AG09319 (cell line): ENCODE measurements around the gene MINDY4.

Experiments
- DNase-seq: peaks from one replicate; pipeline ENCODE4 v3.0.0-alpha.2; 2010; ENCODE audit warnings: low read depth; ENCODE audit errors: extremely low read depth
- TF ChIP-seq, protein P1 (sequence below): IDR thresholded peaks from 2 replicates; pipeline ENCODE4 v1.5.1; 2011; ENCODE audit warnings: low read depth, mild to moderate bottlenecking, inconsistent platforms, low read length, moderate library complexity

The MINDY4 gene

DNA sequence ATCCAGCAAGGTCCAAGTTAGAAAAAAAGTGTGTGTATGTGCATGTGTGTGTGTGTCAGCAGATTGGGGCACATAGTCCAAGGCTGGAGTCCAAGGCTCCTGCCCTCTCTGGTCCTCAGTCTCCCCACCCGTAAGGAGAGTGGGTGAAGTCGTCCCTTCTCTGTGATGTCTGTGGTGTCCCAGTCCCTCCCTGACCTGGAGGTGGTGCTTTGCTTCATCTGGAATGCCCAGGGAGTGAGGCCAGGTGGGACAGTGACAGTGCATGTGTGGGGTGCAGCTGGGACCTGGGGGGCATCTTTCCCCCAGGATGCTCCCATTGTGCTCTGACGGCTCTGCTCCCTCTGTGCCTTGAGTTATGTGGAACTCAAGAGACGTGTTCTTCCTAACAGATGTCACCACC lies 158.5 kb downstream of the MINDY4 start:
- TF ChIP-seq, protein P1, sequence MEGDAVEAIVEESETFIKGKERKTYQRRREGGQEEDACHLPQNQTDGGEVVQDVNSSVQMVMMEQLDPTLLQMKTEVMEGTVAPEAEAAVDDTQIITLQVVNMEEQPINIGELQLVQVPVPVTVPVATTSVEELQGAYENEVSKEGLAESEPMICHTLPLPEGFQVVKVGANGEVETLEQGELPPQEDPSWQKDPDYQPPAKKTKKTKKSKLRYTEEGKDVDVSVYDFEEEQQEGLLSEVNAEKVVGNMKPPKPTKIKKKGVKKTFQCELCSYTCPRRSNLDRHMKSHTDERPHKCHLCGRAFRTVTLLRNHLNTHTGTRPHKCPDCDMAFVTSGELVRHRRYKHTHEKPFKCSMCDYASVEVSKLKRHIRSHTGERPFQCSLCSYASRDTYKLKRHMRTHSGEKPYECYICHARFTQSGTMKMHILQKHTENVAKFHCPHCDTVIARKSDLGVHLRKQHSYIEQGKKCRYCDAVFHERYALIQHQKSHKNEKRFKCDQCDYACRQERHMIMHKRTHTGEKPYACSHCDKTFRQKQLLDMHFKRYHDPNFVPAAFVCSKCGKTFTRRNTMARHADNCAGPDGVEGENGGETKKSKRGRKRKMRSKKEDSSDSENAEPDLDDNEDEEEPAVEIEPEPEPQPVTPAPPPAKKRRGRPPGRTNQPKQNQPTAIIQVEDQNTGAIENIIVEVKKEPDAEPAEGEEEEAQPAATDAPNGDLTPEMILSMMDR, result no peak
- no peak for DNase-seq

DNA sequence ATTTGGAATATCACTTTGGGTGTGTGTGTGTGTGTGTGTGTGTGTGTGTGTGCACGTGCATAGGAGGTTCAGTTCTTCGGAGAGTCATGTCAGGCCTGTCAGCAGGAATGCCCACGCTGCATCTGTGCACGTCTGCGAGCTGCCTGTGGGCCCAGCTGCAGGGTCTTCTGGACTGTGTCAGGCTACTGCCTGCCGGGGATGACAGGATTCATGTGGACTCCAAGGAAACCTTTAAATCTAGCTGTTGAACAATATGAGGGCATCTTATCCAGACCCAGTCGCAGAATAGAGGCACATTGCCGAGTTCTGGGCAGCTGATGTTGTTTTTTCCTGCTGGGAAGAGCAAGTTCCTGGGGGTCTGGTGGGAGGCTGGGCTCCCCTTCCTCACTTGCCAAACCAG lies 159.4 kb downstream of the MINDY4 start:
- no peak for DNase-seq
- TF ChIP-seq, protein P1, result no peak

DNA sequence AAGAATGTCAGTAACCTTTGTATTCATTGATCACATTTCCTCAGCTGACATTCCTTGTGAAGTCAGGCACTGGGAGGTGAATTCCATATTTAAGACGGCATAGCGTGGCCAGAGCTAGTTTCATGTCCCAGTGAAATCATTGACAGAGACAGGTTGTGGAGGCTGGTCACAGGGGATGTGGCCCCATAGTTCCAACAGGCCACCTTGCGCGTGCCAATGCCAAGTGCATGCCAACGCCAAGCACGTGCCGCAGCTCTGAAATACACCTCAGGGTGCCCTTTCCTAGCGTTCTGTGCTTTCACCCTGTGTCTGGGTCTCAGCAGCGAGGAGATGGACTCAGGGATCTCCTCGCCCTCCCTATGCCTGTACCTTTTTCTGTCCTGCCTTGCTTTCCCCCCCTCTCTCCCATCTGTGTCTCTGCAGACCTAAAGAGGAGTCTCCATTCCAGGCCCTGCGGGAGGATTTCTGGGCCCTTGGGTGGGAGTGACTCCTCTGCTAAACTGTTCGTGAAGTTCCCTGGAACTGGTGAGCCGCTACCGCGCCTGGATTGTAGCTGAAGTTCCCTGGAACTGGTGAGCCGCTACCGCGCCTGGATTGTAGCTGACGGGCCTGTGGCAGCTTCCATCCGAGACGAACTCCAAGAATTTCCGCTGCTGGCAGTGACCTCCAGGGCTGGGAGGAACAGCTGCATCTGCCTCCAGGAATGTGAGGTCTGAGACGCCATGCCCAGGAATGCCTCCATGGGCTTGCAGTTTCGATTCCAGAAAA lies 160.1 kb downstream of the MINDY4 start:
- DNase-seq, result no peak
- TF ChIP-seq, protein P1, result no peak; the same call in 1 of the 2 replicates

DNA sequence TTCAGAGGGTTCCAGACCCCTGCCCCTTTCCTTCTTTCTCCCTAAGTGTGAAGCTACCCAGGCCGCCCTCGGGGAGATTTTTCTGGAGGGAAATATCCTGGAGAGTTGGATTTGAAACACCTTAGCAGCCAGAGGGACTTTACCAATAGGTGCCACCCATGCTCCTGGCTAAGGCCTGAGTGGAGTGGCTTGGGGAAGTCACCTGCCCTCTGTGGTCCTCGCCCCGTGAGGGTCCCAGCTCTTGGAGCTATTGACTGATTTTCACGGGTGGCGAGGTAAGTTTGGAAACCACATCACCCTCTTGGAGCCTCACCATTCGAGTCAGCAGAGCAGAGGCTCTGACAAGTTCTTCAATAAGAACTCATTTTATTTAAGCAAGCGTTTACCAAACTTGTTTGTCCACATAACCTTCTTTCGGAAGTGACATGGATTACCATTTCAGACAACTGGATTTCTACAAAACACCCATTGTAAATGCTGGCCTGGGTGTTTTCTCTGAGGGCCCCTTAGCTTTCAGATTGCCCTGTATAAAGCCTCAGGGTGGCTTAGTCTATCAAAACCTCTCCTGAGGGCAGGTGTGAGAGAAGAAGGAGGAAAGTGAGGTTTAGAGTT lies 160.8 kb downstream of the MINDY4 start:
- no peak for DNase-seq
- TF ChIP-seq, protein P1, result no peak

DNA sequence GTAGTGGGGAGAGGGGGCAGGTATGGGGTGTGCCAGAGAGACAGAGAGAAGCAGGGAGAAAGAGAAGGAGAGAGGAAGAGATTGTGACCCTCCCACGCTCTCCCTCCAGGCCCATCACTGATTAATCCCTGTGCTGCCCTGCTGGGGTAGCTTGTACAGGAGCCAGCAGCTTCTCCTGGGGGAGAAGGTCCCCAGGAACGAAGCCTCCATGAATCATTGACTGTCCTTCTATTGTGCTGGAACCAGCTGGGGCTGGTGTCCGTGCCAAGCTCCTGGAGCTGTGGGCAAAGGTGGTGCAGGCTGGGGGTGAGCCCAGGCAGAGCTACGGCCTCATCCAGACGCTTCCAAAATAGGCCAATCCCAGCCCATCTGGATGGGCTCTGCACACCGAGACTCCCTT lies 161.3 kb downstream of the MINDY4 start:
- TF ChIP-seq, protein P1, result no peak
- no peak for DNase-seq

DNA sequence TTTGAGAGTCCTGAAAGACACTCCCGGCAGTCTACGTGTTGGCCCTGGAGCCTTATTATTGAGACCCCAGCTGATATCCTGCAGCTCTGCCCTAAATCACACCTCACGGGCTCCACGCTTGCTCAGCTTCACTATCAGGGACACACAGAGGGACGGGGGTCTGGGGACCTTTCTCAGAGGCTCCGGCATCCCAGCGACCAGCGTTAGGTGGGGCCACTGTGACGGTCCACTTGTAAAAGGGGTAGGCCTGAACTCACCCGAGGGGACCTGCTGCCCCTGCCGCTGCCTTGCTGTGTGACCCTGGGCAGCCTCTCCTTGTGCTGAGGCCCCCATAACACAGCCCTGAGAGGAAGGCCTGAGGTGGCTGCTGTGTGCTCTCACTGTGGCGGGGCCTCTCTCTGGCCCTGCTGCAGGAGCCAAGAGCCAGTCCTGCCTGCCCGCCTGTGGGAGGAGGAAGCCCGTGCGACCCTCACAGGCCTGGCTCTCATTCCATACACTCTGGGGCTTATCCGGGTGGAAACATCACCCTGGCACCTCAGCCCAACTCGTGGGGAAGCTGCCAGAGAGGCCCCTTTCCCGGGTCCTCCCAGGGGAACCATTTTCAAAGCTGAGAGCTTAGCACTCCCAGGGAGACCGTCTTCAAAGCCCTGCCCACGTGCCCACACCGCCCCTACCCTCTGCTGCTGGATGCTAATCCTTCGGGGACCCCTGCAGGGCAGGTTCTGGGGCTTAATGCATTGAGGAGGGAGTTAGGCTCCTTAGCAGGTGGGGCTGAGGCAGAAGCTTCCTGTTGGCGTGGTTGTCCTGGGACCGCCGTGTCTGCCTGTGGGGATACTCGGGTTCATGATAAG lies 162.1 kb downstream of the MINDY4 start:
- no peak for DNase-seq

More for the DNA sequence above, 162.1 kb downstream of the MINDY4 start:
- TF ChIP-seq, protein P1, result no peak
